Suppressor macrophage (primary cell): ENCODE results near the gene DUSP16.
"Not testable (repeated sequence)": the region's sequence is repeated elsewhere in the genome, so short reads cannot be mapped to it uniquely, and the experiment has no call there.

ENCODE experiments used
- DNase-seq, 4 experiments: peaks; one replicate each; pipeline ENCODE4 v3.0.0-alpha.2; 2020 to 2022

Gene DUSP16

GRCh38 chr12:12491606-12492005 is 71.1 kb downstream of the DUSP16 start:
- no peak for DNase-seq

- no peak for DNase-seq
Measured at GRCh38 chr12:12488823-12489550, 73.7 kb downstream of the DUSP16 start.

- no peak for DNase-seq
Measured at GRCh38 chr12:12488296-12488695, 74.4 kb downstream of the DUSP16 start.

GRCh38 chr12:12487490-12487889 is 75.2 kb downstream of the DUSP16 start:
- DNase-seq: no peak

GRCh38 chr12:12486661-12487240 is 75.9 kb downstream of the DUSP16 start:
- DNase-seq: no peak

GRCh38 chr12:12483438-12483837 is 79.2 kb downstream of the DUSP16 start:
- DNase-seq: no peak

GRCh38 chr12:12482959-12483358 is 79.7 kb downstream of the DUSP16 start:
- DNase-seq: peak in 2 of 4 experiments; percentile 24 to 35

- DNase-seq: no peak
Measured at GRCh38 chr12:12482150-12482761, 80.4 kb downstream of the DUSP16 start.

GRCh38 chr12:12481631-12482030 is 81.0 kb downstream of the DUSP16 start:
- peak in 1 of 4 experiments; percentile 24 for DNase-seq

- DNase-seq: no peak
Measured at GRCh38 chr12:12480074-12480473, 82.6 kb downstream of the DUSP16 start.

- DNase-seq: no peak
Measured at GRCh38 chr12:12477532-12477890, 85.2 kb downstream of the DUSP16 start.

GRCh38 chr12:12476857-12477531 is 85.7 kb downstream of the DUSP16 start:
- DNase-seq: no peak

GRCh38 chr12:12474931-12475795 is 87.5 kb downstream of the DUSP16 start:
- peak in 1 of 4 experiments; percentile 20 for DNase-seq

GRCh38 chr12:12474471-12474928 is 88.2 kb downstream of the DUSP16 start:
- no peak for DNase-seq

- no peak for DNase-seq
Measured at GRCh38 chr12:12473223-12473622, 89.4 kb downstream of the DUSP16 start.

GRCh38 chr12:12471982-12472961 is 90.4 kb downstream of the DUSP16 start:
- not testable (repeated sequence) for DNase-seq

- DNase-seq: no peak
Measured at GRCh38 chr12:12470751-12471306, 91.8 kb downstream of the DUSP16 start.

- no peak for DNase-seq
Measured at GRCh38 chr12:12469386-12469785, 93.3 kb downstream of the DUSP16 start.

GRCh38 chr12:12468575-12468974 is 94.1 kb downstream of the DUSP16 start:
- DNase-seq: no peak

- peak; percentile 13 to 61 (median 48) for DNase-seq
Measured at GRCh38 chr12:12467688-12468261, 94.9 kb downstream of the DUSP16 start.
